B cell (primary cell): Measurements from ENCODE around the gene GPATCH8. TPM values are rescaled to one million over a fixed set of nuclear protein-coding genes. Genes with fewer than 3 reads are reported as not detected.

Experiments
- ATAC-seq: fragments of 200-7000 bp; cut with Tn5 transposase; one replicate; pipeline ENCODE4 v1.10.0; 2021; ENCODE audit warnings: low read depth, mild to moderate bottlenecking, moderate number of reproducible peaks, moderate library complexity
- CTCF ChIA-PET: fragments of 350-600 bp; sonication (Branson Sonifier 250); formaldehyde crosslinking; loops from one replicate; lab custom pipeline; 2021; ENCODE audit warnings: antibody characterized with exemption, inconsistent platforms; lab: Charles Lee
- POLR2A ChIA-PET: fragments of 350-600 bp; sonication (Branson Sonifier 250); formaldehyde crosslinking; loops from one replicate; lab custom pipeline; 2021; ENCODE audit warnings: antibody characterized with exemption; lab: Charles Lee
- DNase-seq: peaks from one replicate; pipeline ENCODE4 v3.0.0; 2013
- H2AFZ ChIP-seq: 2 replicates; pipeline ENCODE4 v1.6.1; 2012; ENCODE audit warnings: mild to moderate bottlenecking, low read depth, low read length; ENCODE audit not compliant: insufficient read depth, poor library complexity, severe bottlenecking
- H3K27ac ChIP-seq, 2 donors: 1 replicate in 1 of 2; 2 replicates in 1 of 2; pipeline ENCODE4 v1.5.1; 2012 to 2013; ENCODE audit warnings: low read length in 2 of 2, mild to moderate bottlenecking in 2 of 2, moderate library complexity in 1 of 2
- H3K27me3 ChIP-seq, 4 experiments: fragments of 200-600 bp in 1 of 4; sonication (generic) in 1 of 4; replicated peaks in 1 of 4; 1 replicate in 2 of 4; 2 replicates in 2 of 4; pipeline versions ENCODE4 v1.6.1 to v1.7.0; 2013 to 2016; ENCODE audit warnings: low read length in 3 of 4, mild to moderate bottlenecking in 2 of 4, mixed read lengths in 1 of 4, moderate library complexity in 1 of 4; ENCODE audit not compliant: insufficient read depth in 4 of 4, control insufficient read depth in 3 of 4; ENCODE audit errors: control extremely low read depth in 1 of 4
- H3K36me3 ChIP-seq, 2 experiments: replicated peaks in 1 of 2; 1 replicate in 1 of 2; 2 replicates in 1 of 2; pipeline versions ENCODE4 v1.6.1 to v1.7.1; 2013; ENCODE audit warnings: low read length in 1 of 2; ENCODE audit not compliant: insufficient read depth in 2 of 2, control insufficient read depth in 1 of 2; ENCODE audit errors: control extremely low read depth in 1 of 2, extremely low read depth in 1 of 2
- H3K4me1 ChIP-seq, 2 donors: fragments of 200-600 bp in 1 of 2; sonication (generic) in 1 of 2; 1 replicate in 1 of 2; 2 replicates in 1 of 2; pipeline versions ENCODE4 v1.5.1 to v1.6.1; 2013 to 2017; ENCODE audit warnings: low read length in 2 of 2; ENCODE audit not compliant: control insufficient read depth in 2 of 2, insufficient read depth in 2 of 2
- H3K4me2 ChIP-seq: replicated peaks from 2 replicates; pipeline ENCODE3; 2012; ENCODE audit warnings: mild to moderate bottlenecking, low read depth, low read length; ENCODE audit not compliant: poor library complexity, severe bottlenecking
- H3K4me3 ChIP-seq, 5 experiments: fragments of 200-600 bp in 1 of 5; sonication (generic) in 1 of 5; 1 replicate in 3 of 5; 2 replicates in 2 of 5; pipeline versions ENCODE4 v1.5.1 to v1.7.0; 2011 to 2016; ENCODE audit warnings: low read length in 4 of 5, mild to moderate bottlenecking in 4 of 5, low read depth in 2 of 5, control low read depth in 1 of 5, moderate library complexity in 1 of 5; ENCODE audit not compliant: insufficient read depth in 1 of 5; ENCODE audit errors: control extremely low read depth in 1 of 5, extremely low read depth in 1 of 5
- H3K79me2 ChIP-seq: fragments of 200-600 bp; sonication (generic); one replicate; pipeline ENCODE4 v1.6.0; 2016; ENCODE audit warnings: low read length; ENCODE audit not compliant: control insufficient read depth, insufficient read depth
- H3K9ac ChIP-seq: fragments of 200-600 bp; sonication (generic); 2 replicates; pipeline ENCODE4 v1.6.1; 2017; ENCODE audit warnings: mild to moderate bottlenecking, low read length, moderate library complexity
- H3K9me3 ChIP-seq, 3 donors: one replicate each; pipeline versions ENCODE4 v1.6.1 to v1.7.1; 2013; ENCODE audit warnings: low read length in 2 of 3; ENCODE audit not compliant: control insufficient read depth in 2 of 3, insufficient read depth in 1 of 3; ENCODE audit errors: control extremely low read depth in 1 of 3
- H4K20me1 ChIP-seq: 2 replicates; pipeline ENCODE4 v1.6.0; 2012; ENCODE audit warnings: mild to moderate bottlenecking, low read length; ENCODE audit not compliant: insufficient read depth, control insufficient read depth, poor library complexity, severe bottlenecking
- H3K27ac Mint-ChIP-seq: one replicate; pipeline ENCODE4 v1.8.0; 2021; ENCODE audit warnings: mixed read lengths
- H3K27me3 Mint-ChIP-seq: one replicate; pipeline ENCODE4 v1.8.0; 2021; ENCODE audit warnings: mixed read lengths
- H3K4me1 Mint-ChIP-seq: one replicate; pipeline ENCODE4 v1.8.0; 2021; ENCODE audit warnings: mixed read lengths
- H3K4me3 Mint-ChIP-seq: one replicate; pipeline ENCODE4 v1.8.0; 2021; ENCODE audit warnings: mixed read lengths
- H3K9me3 Mint-ChIP-seq: one replicate; pipeline ENCODE4 v1.8.0; 2022; ENCODE audit warnings: mixed read lengths; ENCODE audit not compliant: insufficient read depth
- CTCF ChIP-seq: fragments of 200-600 bp; IDR thresholded peaks from one replicate; pipeline ENCODE4 v1.8.0; 2022; ENCODE audit warnings: antibody characterized with exemption, mild to moderate bottlenecking
- EZH2 ChIP-seq: IDR thresholded peaks from 2 replicates; pipeline ENCODE4 v1.6.1; 2012; ENCODE audit warnings: borderline replicate concordance, low read depth, mild to moderate bottlenecking, moderate library complexity, low read length; ENCODE audit not compliant: insufficient read depth, poor library complexity, severe bottlenecking
- whole genome bisulfite sequencing: methylation state at CpG from one replicate; pipeline ENCODE4 v1.1.5; 2013; ENCODE audit warnings: missing lambda C conversion rate; ENCODE audit not compliant: insufficient coverage; 5-methylcytosine and 5-hydroxymethylcytosine counted together
- intact Hi-C: fragments of 100-400 bp; cut with micrococcal nuclease; formaldehyde crosslinking; loops from one replicate; pipeline ENCODE4 v1.10.0; 2022
- polyA plus RNA-seq: library from polyadenylated mRNA; depleted of rRNA; stranded (reverse); fragments of >200 nt; gene quantifications from 2 replicates; pipeline ENCODE4 v1.2.3, GENCODE V29; 2012
- total RNA-seq, 2 donors: library from RNA; stranded (reverse); fragments of 120-200 nt in 1 of 2; gene quantifications; 1 replicate in 1 of 2; 2 replicates in 1 of 2; pipeline versions ENCODE4 v1.2.3 to v1.2.4, GENCODE V29; 2013 to 2022

Gene GPATCH8
- total and polyA plus RNA-seq, 2 donors (not counting 1 experiment from before 2014, with no cell fraction given) = 28.3 to 83.4 TPM

- Mint-ChIP-seq H3K9me3 (no peaks in the 10 kb centered on the region), H3K27ac (no peak overlapping the region), H3K4me1 (peaks cover 30% of the 10 kb centered on the region), H3K27me3 (no peaks in the 10 kb centered on the region), H3K4me3 (no peak overlapping the region)
- no peak overlapping the region for H3K9ac ChIP-seq
- H3K79me2 ChIP-seq = peaks cover 51% of the 10 kb centered on the region
- ATAC-seq = no peak
- H3K9me3 ChIP-seq = no peaks in the 10 kb centered on the region
- H4K20me1 ChIP-seq = peaks cover 60% of the 10 kb centered on the region
- no peak for DNase-seq
- no peaks in the 10 kb centered on the region for H3K27me3 ChIP-seq
- no peak overlapping the region for H3K4me3 ChIP-seq
- H2AFZ ChIP-seq = no peak overlapping the region
- no peaks in the 10 kb centered on the region for H3K4me1 ChIP-seq
- ChIA-PET POLR2A (no interaction called here), CTCF (no interaction called here)
- H3K27ac ChIP-seq = no peak overlapping the region
- intact Hi-C loops = no loop called here
- peaks cover 7 to 19% of the 10 kb centered on the region in 2 experiments for H3K36me3 ChIP-seq
- TF ChIP-seq EZH2 = no peak
- no peak for TF ChIP-seq CTCF
- H3K4me2 ChIP-seq = no peak overlapping the region
- WGBS = no CpG with 5 or more reads among the region's 3 CpGs
These were observed 36.1 kb downstream of the GPATCH8 start for GRCh38 chr17:44467108-44467507.

GRCh38 chr17:44466339-44466738 lies 36.9 kb downstream of the GPATCH8 start:
- Histone ChIP-seq H3K4me3 (no peak overlapping the region), H3K27me3 (no peaks in the 10 kb centered on the region), H2AFZ (no peak overlapping the region), H3K9ac (no peak overlapping the region), H4K20me1 (peaks cover 61% of the 10 kb centered on the region), H3K79me2 (peaks cover 46% of the 10 kb centered on the region), H3K27ac (no peak overlapping the region), H3K4me2 (no peak overlapping the region), H3K9me3 (no peaks in the 10 kb centered on the region), H3K4me1 (no peaks in the 10 kb centered on the region), H3K36me3 (peaks cover 7 to 18% of the 10 kb centered on the region in 2 experiments)
- TF ChIP-seq CTCF = no peak
- H3K4me3 Mint-ChIP-seq = no peak overlapping the region
- intact Hi-C loops = no loop called here
- H3K27ac Mint-ChIP-seq = no peak overlapping the region
- ATAC-seq (no peak), DNase-seq (no peak)
- no peaks in the 10 kb centered on the region for H3K27me3 Mint-ChIP-seq
- POLR2A ChIA-PET = no interaction called here
- CTCF ChIA-PET = no interaction called here
- peaks cover 30% of the 10 kb centered on the region for H3K4me1 Mint-ChIP-seq
- no peaks in the 10 kb centered on the region for H3K9me3 Mint-ChIP-seq
